K562 treated with DMSO at 1 percent for 4 hours (cell line): ENCODE data around the gene DAZ1. TPM values are rescaled to one million over a fixed set of nuclear protein-coding genes. Genes with fewer than 3 reads are reported as not detected.

Experiments
- total RNA-seq: library from RNA; unstranded; fragments of 300-600 nt; gene quantifications from 2 replicates; pipeline ENCODE4 v1.2.3, GENCODE V29; 2022; ENCODE audit not compliant: insufficient read depth

Gene DAZ1, protein sequence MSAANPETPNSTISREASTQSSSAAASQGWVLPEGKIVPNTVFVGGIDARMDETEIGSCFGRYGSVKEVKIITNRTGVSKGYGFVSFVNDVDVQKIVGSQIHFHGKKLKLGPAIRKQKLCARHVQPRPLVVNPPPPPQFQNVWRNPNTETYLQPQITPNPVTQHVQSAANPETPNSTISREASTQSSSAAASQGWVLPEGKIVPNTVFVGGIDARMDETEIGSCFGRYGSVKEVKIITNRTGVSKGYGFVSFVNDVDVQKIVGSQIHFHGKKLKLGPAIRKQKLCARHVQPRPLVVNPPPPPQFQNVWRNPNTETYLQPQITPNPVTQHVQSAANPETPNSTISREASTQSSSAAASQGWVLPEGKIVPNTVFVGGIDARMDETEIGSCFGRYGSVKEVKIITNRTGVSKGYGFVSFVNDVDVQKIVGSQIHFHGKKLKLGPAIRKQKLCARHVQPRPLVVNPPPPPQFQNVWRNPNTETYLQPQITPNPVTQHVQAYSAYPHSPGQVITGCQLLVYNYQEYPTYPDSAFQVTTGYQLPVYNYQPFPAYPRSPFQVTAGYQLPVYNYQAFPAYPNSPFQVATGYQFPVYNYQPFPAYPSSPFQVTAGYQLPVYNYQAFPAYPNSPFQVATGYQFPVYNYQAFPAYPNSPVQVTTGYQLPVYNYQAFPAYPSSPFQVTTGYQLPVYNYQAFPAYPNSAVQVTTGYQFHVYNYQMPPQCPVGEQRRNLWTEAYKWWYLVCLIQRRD
- not detected in 2 replicates for total RNA-seq

DNA sequence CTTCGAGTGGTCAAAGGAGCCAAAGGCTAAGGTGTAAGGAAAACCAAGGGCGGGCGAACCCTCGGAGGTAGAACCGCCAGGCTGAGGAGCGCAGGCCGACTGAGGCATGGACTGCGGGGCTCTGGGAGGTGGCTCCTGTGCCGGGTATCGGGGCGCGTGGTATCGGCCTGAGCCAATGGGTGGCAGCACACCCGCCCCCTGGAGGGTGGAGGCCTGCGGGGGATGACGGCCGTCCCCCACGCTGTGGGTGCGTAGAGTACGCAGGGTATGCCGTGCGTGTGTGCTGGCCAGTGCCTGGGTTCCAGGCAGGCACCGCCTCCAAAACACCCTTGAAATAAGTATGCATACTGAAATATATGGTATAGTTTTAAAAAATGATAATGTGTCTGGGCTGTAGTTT, at the start of gene DAZ1:
DAZ1 (minus strand) TSS at position 101 of the 400 bp plus-strand sequence. CDS start 208 bp downstream, outside the sequence.

DNA sequence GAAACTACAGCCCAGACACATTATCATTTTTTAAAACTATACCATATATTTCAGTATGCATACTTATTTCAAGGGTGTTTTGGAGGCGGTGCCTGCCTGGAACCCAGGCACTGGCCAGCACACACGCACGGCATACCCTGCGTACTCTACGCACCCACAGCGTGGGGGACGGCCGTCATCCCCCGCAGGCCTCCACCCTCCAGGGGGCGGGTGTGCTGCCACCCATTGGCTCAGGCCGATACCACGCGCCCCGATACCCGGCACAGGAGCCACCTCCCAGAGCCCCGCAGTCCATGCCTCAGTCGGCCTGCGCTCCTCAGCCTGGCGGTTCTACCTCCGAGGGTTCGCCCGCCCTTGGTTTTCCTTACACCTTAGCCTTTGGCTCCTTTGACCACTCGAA, 20.4 kb upstream of the DAZ1 start, which contains the start of gene DAZ2:
DAZ2 (plus strand) TSS at position 301 of the 400 bp plus-strand sequence. CDS start 208 bp downstream, outside the sequence.

Other genes starting within 250 kb of the DAZ1 start
- not detected in 2 replicates for gene BPY2, start 214.7 kb downstream of the DAZ1 start, total RNA-seq
- gene DAZ2, start 20.5 kb upstream of the DAZ1 start, total RNA-seq = not detected in 2 replicates